ENCODE measurements around the gene ASTN2. TPM values are rescaled to one million over a fixed set of nuclear protein-coding genes. Genes with fewer than 3 reads are reported as not detected.

Gene ASTN2
- total RNA-seq, 1 experiment from 2014 or later = 4.8 TPM

- no peak overlapping the region for H3K4me3 ChIP-seq (replicated peaks in 1 of 2; ENCODE audit: low read depth in 1 of 2, low read length in 2 of 2)
- no peaks in the 10 kb centered on the region for H3K9me2 ChIP-seq (ENCODE audit: insufficient read depth)
- no peaks in the 10 kb centered on the region for H3K36me3 ChIP-seq (ENCODE audit: control insufficient read depth in 1 of 2, insufficient read depth in 2 of 2, low read length in 2 of 2)
- TF ChIP-seq SIN3A (IDR thresholded peaks at IDR 0.05; ENCODE audit: low read depth) = no peak
- no peak for TF ChIP-seq ZNF274 (IDR thresholded peaks at IDR 0.05; ENCODE audit: low read depth, low read length)
- TF ChIP-seq RAD21 (IDR thresholded peaks at IDR 0.05; ENCODE audit: low read depth) = no peak
- TF ChIP-seq SP1 (IDR thresholded peaks at IDR 0.05; ENCODE audit: low read depth) = no peak
- no peak for TF ChIP-seq CTCF (IDR thresholded peaks at IDR 0.05 in 2 of 3, conservative IDR thresholded peaks at IDR 0.05 in 1 of 3; ENCODE audit: borderline replicate concordance in 1 of 3, insufficient read depth in 1 of 3, low read depth in 2 of 3, low read length in 2 of 3)
- no peak for TF ChIP-seq ZBTB33 (IDR thresholded peaks at IDR 0.05; ENCODE audit: extremely low read depth, insufficient replicate concordance, low read length)
- no peak for TF ChIP-seq ATF3 (IDR thresholded peaks at IDR 0.05)
- no peak for TF ChIP-seq YY1 (IDR thresholded peaks at IDR 0.05; ENCODE audit: extremely low read depth, insufficient replicate concordance, low read depth, low read length)
- no peak for TF ChIP-seq EGR1 (IDR thresholded peaks at IDR 0.05; ENCODE audit: low read depth)
- TF ChIP-seq FOSL1 (IDR thresholded peaks at IDR 0.05; ENCODE audit: low read depth) = no peak
- no peak for TF ChIP-seq POLR2AphosphoS5 (IDR thresholded peaks at IDR 0.05; ENCODE audit: low read depth, low read length)
- no TSS peak for BruUV-seq (replicated peaks)
- no peak overlapping the region for H3K9ac ChIP-seq (ENCODE audit: low read length)
- CTCF ChIA-PET = no interaction called here
- DNase-seq (ENCODE audit: low read depth, low spot score) = no peak
- H3K4me1 ChIP-seq (ENCODE audit: control insufficient read depth in 1 of 2, insufficient read depth in 2 of 2, low read length in 2 of 2) = no peaks in the 10 kb centered on the region
- no peaks in the 10 kb centered on the region for H4K20me1 ChIP-seq (ENCODE audit: insufficient read depth)
- H2AFZ ChIP-seq (ENCODE audit: low read depth, low read length, poor library complexity, severe bottlenecking) = no peak overlapping the region
- no peak overlapping the region for H3K4me2 ChIP-seq (ENCODE audit: low read length)
- peaks cover 6% of the 10 kb centered on the region for H3K27me3 ChIP-seq (ENCODE audit: insufficient read depth, low read length)
- H3K9me3 ChIP-seq (ENCODE audit: control insufficient read depth in 1 of 2, insufficient read depth in 1 of 2, low read depth in 1 of 2, low read length in 2 of 2) = 0 out of 4 replicates have a peak, but pooled peaks cover 0 to 4% of the 10 kb centered on the region in 2 experiments
- no peak for ATAC-seq
- no peak overlapping the region for H3K27ac ChIP-seq (ENCODE audit: low read depth, low read length)
- no peaks in the 10 kb centered on the region for H3K79me2 ChIP-seq (ENCODE audit: insufficient read depth, low read length)
- POLR2A ChIA-PET = no interaction called here
- intact Hi-C loops (cut with micrococcal nuclease) = no loop called here
- RAD21 ChIA-PET (ENCODE audit: low non-redundant PET in 1 of 2, low total read pairs in 2 of 2, uncharacterized antibody in 2 of 2, unreplicated experiment in 2 of 2) = no interaction called here
Observed at GRCh38 chr9:116901260-116901659, 513.6 kb downstream of the ASTN2 start.
